ENCODE data around the gene ZNRF2. TPM values are rescaled to one million over a fixed set of nuclear protein-coding genes. Genes with fewer than 3 reads are reported as not detected.

ZNRF2 gene
- total RNA-seq, 2 experiments from 2014 or later, result 8.5 to 9.4 TPM

- CTCF ChIA-PET, result interaction anchor here (1.2 to 1.3 kb wide), 2 partner anchors 21 to 25 kb away, joined by 3 to 5 read pairs; no protein-coding TSS in a partner anchor
Observed at GRCh38 chr7:30347226-30348082, 63.1 kb downstream of the ZNRF2 start.

DNA sequence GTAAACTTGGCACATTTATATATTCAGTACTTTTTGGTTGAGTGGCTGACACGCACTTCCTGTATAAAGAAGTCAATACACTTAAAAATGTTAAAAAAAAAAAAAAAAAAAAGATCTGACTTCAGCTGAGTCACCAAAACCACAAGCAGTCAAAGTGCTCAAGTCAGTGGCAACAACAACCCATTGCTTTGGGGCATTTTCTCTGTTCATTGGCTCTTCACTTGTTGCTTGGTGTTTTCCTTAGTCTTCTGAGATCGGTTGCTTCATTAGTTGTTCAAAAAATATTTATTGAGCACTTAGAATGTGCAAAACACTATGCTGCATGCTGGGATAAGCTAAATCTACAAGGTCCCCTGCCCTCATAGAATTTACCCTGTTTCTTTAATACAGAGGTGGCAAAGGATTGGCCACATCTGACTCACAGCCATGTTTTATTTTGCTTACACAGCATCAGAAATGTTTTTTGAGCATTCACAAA lies 63.7 kb downstream of the ZNRF2 start:
- CTCF ChIA-PET, result interaction anchor here (0.7 to 1.3 kb wide), 3 partner anchors 22 to 124 kb away, joined by 3 to 5 read pairs (median 5); no protein-coding TSS in a partner anchor

More at GRCh38 chr7:30347226-30348082, 63.1 kb downstream of the ZNRF2 start:
- POLR2A ChIA-PET, result interaction anchor here (1.3 kb wide), 1 partner anchor 63 kb away, joined by 10 read pairs; the partner anchor contains the start of gene ZNRF2

DNA sequence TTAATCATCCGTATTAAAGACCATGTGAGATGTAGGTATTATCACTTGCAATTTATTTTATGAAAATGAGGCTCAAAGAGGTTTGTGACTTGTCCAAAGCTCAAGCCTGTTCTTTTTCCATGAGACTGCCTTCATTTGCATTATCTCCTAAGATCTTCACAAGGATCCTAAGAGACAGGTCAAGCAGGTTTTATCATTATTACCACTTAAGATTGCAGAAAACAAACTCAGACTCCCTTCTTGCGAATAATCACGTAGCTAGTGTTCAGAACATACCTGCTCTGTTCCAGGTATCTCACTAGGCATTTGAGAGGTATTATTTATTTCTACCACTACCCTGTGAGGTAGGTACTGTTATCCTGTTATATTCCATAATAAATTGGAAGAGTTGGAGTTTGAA lies 64.8 kb downstream of the ZNRF2 start:
- ChIA-PET CTCF (interaction anchor here (1.6 kb wide), 1 partner anchor 73 kb away, joined by 4 read pairs; no protein-coding TSS in a partner anchor), POLR2A (interaction anchor here (0.6 kb wide), 1 partner anchor 65 kb away, joined by 3 read pairs; no protein-coding TSS in a partner anchor)

More for the DNA sequence above, 63.7 kb downstream of the ZNRF2 start:
- POLR2A ChIA-PET, result interaction anchor here (0.8 to 1.3 kb wide), 2 partner anchors 64 to 130 kb away, joined by 3 to 10 read pairs; partner anchors contain the start of gene ZNRF2

DNA sequence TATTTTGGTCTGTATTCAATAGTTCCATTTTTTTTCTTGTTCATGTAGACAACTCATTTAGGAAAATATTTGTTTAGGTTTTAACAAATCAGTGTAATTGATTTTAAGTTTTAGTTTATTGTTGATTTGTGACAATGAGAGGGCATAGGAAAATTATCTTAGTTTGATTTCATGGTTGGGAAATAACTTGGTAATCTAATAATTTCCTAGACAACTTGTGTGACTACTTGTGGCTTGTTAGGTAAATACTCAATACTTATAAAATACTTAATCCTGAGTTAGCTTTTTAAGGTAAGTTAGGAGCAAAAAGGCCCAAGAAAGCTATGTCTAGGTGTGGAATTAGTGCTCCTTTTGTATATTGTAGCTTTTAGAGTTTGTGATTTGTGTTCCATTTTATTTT lies 65.4 kb downstream of the ZNRF2 start:
- ChIA-PET CTCF (interaction anchor here (1.6 kb wide), 1 partner anchor 74 kb away, joined by 4 read pairs; no protein-coding TSS in a partner anchor), POLR2A (interaction anchor here (0.6 kb wide), 1 partner anchor 66 kb away, joined by 3 read pairs; no protein-coding TSS in a partner anchor)

DNA sequence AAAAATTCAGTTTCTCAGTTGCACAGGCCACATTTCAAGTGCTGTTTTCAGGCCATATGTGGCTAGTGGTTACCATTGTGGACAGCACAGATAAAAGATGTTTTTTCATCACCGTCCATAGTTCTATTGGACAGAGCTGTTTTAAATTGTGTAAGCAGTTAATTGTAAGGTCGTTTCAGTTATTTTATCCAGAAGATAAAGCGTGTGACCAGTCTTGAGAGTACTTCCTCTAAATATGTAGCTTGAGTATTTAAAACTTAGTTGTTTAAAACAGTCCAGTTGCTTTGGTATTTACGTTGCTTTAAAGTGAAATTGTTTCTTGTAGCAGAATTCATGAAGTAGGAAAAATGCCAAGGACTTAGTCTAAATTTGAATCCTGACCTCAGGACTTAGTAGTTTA lies 66.9 kb downstream of the ZNRF2 start:
- CTCF ChIA-PET, result interaction anchor here (1.0 kb wide), 1 partner anchor 29 kb away, joined by 4 read pairs; no protein-coding TSS in a partner anchor
- POLR2A ChIA-PET, result no interaction called here

GRCh38 chr7:30351724-30352123 lies 67.3 kb downstream of the ZNRF2 start:
- ChIA-PET POLR2A (interaction anchor here (0.6 kb wide), 1 partner anchor 68 kb away, joined by 3 read pairs; no protein-coding TSS in a partner anchor), CTCF (interaction anchor here (1.0 kb wide), 1 partner anchor 29 kb away, joined by 4 read pairs; no protein-coding TSS in a partner anchor)

- ChIA-PET POLR2A (interaction anchor here (0.6 kb wide), 1 partner anchor 68 kb away, joined by 3 read pairs; no protein-coding TSS in a partner anchor), CTCF (interaction anchor here (1.0 to 1.7 kb wide), 2 partner anchors 9 to 29 kb away, joined by 4 to 9 read pairs; no protein-coding TSS in a partner anchor)
Observed at GRCh38 chr7:30352169-30352568, 67.8 kb downstream of the ZNRF2 start.

GRCh38 chr7:30353532-30353931 lies 69.1 kb downstream of the ZNRF2 start:
- ChIA-PET CTCF (interaction anchor here (1.2 to 1.7 kb wide), 2 partner anchors 8 to 77 kb away, joined by 4 to 9 read pairs; no protein-coding TSS in a partner anchor), POLR2A (no interaction called here)

- POLR2A ChIA-PET, result interaction anchor here (0.5 kb wide), 1 partner anchor 70 kb away, joined by 5 read pairs; no protein-coding TSS in a partner anchor
Observed at GRCh38 chr7:30353932-30354607, 69.7 kb downstream of the ZNRF2 start.

GRCh38 chr7:30354791-30355190 lies 70.4 kb downstream of the ZNRF2 start:
- ChIA-PET CTCF (no interaction called here), POLR2A (interaction anchor here (0.5 kb wide), 1 partner anchor 71 kb away, joined by 5 read pairs; no protein-coding TSS in a partner anchor)

More at GRCh38 chr7:30353932-30354607, 69.7 kb downstream of the ZNRF2 start:
- CTCF ChIA-PET, result no interaction called here

- POLR2A ChIA-PET, result no interaction called here
- CTCF ChIA-PET, result no interaction called here
Observed at GRCh38 chr7:30359957-30360356, 75.6 kb downstream of the ZNRF2 start.

GRCh38 chr7:30363778-30364563 lies 79.6 kb downstream of the ZNRF2 start:
- ChIA-PET POLR2A (no interaction called here), CTCF (no interaction called here)

DNA sequence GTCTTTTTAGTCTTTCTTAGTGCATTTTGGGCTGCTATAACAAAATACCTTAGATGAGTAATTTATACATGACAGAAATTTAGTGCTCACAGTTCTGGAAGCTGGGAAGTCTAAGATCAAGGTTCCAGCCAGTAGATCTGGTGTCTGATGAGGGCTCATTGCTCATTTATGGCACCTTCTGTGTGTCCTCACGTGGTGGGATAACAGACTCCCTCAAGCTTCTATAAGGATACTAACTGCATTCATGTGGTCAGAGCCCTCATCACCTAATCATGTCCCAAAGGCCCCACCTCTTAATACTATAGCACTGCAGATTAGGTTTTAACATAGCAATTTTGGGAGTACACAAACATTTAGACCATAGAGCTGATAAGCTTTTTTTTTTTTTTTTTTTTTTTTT lies 80.4 kb downstream of the ZNRF2 start:
- ChIA-PET CTCF (no interaction called here), POLR2A (no interaction called here)

GRCh38 chr7:30365621-30366020 lies 81.2 kb downstream of the ZNRF2 start:
- POLR2A ChIA-PET, result no interaction called here

DNA sequence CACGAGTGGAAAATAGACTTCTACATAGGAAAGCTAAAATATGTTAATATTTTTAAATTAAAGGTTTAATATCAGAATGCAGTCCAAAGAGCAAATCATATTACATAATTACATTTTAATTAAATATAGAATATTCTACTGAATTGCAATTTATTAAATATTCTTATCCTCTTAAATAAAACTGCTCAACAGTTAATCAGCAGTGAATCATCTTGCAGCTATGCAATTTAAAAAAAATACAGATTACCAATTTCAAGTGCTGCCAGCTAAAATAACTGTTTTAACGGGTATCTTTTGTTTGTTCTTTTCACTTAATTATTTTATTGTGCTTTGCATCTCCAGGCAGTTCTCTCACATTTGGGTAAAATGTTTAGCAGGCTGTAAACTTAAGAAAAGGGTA lies 82.2 kb downstream of the ZNRF2 start:
- ChIA-PET CTCF (no interaction called here), POLR2A (no interaction called here)

More at GRCh38 chr7:30365621-30366020, 81.2 kb downstream of the ZNRF2 start:
- CTCF ChIA-PET, result no interaction called here

DNA sequence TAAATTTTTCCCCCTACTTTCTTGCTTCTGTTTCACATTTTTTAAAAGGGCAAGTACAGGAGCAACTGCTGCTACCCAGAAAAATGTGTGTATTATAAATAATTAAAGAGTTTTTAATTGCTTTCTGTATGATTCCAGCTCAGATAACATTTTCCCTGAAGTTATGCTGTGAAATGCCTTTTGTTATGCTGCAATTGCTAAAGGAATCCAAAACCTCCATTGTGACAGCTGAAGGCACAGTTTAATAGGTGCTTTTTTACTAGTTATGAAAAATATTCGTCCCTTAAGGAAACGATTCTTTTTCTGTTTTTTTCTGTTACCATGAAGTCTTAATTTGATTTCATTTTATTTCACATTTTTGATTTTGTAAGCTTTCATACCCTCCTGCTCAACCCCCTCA lies 83.2 kb downstream of the ZNRF2 start:
- ChIA-PET POLR2A (no interaction called here), CTCF (no interaction called here)

GRCh38 chr7:30369879-30370278 lies 85.5 kb downstream of the ZNRF2 start:
- ChIA-PET POLR2A (no interaction called here), CTCF (interaction anchor here (1.0 kb wide), 1 partner anchor 94 kb away, joined by 3 read pairs; no protein-coding TSS in a partner anchor)

DNA sequence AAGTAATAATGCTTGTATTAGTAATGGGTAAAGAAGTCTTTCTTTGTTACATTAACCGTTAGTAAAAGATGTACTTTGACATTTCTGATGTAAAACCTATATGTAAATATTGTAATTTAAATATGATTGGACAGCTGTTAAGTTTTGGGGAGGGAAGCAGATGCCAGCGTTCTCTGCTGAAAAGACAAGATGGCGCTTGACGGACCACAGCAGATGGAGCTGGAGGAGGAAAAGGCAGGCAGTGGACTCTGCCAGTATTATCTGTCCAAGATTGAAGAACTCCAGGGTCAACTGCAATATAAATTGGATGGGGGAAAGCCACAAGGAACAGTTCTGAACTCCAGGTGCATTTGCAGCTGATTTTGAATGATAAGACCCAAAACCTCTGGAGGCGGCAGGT lies 86.9 kb downstream of the ZNRF2 start:
- ChIA-PET CTCF (no interaction called here), POLR2A (no interaction called here)

DNA sequence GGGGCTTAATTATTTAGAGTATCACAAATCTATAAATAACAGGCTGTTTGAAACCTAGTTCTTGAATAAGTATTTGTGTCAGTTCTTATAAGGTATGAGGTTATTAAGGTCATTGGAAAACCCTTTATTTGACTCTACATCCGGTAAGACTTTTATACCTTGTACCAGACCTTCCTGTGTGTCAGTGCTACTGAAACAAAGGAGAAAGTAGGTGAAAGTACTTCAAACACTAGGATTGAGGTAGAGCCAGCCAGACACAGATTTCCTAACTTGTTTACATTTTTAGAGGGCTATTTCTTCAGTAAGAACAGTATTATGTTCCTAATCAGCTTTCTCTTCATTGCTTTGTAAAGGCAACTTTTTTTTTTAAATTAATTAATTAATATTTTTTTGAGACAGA lies 93.9 kb downstream of the ZNRF2 start:
- ChIA-PET POLR2A (no interaction called here), CTCF (no interaction called here)

All from activated CD8-positive, alpha-beta memory T cell treated with anti-CD3 and anti-CD28 coated beads for 36 hours (primary cell).